T follicular helper cell (primary cell): ENCODE results near the gene CD109.
"Not testable (repeated sequence)": the region's sequence is repeated elsewhere in the genome, so short reads cannot be mapped to it uniquely, and the experiment has no call there.

Experiments
- DNase-seq: peaks from one replicate; pipeline ENCODE4 v3.0.0-alpha.2; 2020; ENCODE audit warnings: low read depth

The CD109 gene

DNA sequence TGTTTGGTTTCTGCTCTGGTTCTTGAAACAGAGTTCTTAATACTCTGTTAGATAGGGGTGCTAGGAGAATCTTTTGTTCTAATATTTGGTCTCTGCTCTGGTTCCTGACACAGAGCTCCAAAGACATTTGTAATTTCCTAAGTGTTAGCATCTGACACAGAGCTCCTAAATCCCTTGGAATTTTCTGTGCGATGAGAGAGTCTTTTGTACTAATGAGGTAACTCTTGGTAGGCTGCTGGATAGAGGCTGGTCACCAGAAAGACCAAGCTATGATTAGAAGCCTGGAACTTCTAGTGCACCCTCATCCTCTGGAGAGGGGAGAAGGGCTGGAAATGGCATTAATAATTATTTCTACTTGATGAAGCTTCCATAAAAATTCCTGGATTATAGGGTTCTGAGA is 7.7 kb upstream of the CD109 start:
- DNase-seq = no peak

GRCh38 chr6:73690056-73690455 is 5.9 kb upstream of the CD109 start:
- DNase-seq = no peak

GRCh38 chr6:73691512-73691911 is 4.5 kb upstream of the CD109 start:
- no peak for DNase-seq

DNA sequence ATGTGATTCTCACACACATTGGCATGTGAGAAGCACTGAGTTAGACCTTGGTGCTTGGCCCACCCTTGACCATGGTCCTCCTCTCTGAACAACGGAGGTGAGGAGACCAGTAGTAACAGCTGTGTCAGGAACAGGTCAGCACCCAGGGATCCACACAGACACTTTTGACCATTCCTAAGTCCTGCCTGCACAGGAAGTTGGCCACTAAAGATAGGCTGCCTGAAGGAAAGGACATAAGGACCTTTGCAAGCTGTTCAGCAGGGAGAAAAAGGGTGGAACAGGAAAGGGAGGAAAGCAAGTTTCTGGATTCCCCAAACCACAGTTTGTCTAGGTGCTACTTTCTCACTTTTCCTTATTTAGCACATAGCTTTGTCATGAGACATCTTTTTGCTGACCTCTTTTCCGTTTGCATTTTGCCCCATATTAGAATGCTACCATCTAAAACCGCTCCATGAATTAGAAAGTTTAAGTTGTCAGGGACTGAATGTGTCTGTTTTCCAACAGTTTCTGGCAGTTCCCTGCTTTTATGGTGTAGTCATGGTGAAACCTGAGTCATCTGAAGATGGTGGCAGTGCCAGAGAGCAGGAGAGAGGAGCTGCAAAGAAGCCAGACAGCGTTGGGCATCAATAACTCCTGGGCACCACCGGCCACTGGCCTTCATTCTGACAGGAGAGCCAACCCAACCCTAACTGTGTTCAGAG is 1.1 kb upstream of the CD109 start:
- DNase-seq = no peak

DNA sequence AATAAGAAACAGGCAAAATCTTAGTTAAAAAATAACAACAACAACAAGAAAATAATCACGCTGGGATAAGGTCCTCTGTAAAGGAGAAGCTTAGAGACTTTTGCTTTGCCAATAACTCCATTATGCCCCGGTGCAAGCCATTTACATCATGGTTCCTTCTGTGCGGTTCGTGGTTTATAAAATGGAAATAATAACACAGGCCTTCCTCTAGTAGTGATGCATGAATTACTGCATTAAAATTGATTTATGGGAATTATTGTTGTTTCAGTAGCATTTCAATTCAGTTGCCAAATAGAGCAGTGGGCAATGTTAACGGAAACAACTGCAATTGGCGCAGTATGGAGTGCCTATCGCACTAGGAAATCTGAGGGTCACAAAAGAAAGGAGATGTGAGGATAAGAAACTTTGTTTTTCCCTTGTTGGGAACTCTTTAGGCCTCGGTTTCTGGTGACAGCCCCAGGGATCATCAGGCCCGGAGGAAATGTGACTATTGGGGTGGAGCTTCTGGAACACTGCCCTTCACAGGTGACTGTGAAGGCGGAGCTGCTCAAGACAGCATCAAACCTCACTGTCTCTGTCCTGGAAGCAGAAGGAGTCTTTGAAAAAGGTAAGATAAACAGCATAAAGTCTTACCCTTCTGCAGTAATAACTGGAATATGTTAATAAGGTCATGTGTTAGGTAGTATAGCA is 1.1 kb downstream of the CD109 start:
- DNase-seq = no peak

- no peak for DNase-seq
Observed at GRCh38 chr6:73699676-73700459, 3.9 kb downstream of the CD109 start.

- DNase-seq = no peak
Observed at GRCh38 chr6:73702444-73702843, 6.4 kb downstream of the CD109 start.

- no peak for DNase-seq
Observed at GRCh38 chr6:73703466-73703865, 7.5 kb downstream of the CD109 start.

DNA sequence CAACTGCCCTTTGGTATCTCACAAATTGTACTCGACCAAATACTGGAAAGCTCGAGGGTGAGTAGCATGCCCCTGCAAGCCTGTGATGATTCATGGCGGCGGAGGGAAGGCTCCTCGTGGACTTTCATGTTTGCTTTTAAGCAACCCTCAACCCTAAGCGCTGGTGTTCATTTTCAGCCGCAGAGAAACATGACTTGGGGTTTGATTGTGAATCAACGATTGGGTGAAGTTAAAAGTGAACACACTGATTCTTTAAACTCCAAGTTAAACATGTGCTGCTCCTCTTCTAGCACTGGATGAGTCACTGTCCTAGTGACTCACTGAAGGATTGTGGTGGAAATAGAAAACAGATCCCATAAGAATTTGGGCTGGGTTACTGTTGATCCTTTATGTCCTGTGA is 8.3 kb downstream of the CD109 start:
- DNase-seq = no peak

DNA sequence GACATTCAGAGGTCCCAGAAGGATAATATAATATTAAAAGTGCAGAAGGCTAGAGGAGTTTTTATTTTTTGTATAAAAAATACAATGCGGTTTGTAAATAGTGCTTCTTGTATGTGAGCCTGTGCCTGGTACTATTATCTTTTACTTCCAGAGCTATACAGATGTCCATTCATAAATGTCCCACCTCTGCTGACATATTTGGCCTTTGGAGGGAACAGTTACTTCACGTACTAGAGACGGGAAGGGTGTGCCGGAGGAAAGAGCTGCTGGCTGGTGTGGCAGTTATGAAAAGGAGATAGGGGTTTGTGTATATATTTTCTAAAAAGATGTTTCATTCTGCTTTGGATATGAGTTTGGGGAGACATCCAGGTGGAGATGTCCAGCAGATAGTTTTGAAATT is 8.8 kb downstream of the CD109 start:
- DNase-seq = no peak

DNA sequence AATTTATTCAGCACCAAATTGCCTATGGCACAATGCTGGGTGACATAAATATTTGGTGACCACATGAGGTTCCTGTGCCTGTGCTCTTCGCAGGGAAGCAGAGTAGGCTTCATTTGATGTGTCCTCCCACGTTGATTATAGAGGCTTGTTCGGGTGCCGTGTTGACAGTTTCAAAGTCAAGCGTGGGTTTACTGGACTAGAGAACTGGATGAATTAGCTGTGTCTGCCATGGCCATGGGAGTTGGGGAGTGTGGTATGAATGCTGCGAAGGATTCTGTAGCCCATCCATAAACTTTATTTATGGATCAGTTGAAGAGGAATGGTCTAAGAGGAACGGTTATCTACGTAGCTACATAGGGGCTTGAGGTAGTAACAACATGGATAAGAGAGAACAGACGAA is 11.0 kb downstream of the CD109 start:
- no peak for DNase-seq

GRCh38 chr6:73710470-73710869 is 14.5 kb downstream of the CD109 start:
- DNase-seq = no peak

- DNase-seq = no peak
Observed at GRCh38 chr6:73710948-73711347, 14.9 kb downstream of the CD109 start.

DNA sequence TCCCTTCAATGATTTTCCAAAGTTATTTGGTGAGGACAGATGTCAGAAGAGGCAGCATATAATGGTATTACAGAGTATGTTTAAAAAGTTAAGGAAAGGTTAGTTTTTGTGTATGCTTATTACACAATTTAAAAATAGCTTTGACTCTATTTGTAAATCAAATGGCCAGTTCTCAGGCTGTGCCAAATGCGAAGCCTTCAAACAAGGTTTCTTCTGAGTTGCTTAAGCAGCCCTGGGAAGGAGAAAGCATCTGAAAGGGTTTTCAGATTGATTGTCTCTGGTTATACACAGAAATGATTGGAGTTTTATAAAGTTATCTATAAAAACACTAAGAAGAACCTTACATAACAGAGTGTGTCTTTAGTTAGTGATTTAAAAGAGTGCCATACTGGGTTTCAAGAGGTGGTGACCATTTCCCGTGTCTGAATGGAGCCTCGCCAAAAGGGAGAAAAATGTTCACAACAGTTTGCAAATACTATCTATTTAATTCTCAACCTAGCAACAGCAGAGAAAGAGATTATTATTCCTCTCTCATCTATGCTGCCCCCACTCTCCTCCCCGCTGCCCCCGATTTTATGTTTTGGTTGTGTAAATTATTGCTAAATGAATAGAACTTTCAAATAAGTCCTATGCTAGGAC is 16.7 kb downstream of the CD109 start:
- DNase-seq = no peak

DNA sequence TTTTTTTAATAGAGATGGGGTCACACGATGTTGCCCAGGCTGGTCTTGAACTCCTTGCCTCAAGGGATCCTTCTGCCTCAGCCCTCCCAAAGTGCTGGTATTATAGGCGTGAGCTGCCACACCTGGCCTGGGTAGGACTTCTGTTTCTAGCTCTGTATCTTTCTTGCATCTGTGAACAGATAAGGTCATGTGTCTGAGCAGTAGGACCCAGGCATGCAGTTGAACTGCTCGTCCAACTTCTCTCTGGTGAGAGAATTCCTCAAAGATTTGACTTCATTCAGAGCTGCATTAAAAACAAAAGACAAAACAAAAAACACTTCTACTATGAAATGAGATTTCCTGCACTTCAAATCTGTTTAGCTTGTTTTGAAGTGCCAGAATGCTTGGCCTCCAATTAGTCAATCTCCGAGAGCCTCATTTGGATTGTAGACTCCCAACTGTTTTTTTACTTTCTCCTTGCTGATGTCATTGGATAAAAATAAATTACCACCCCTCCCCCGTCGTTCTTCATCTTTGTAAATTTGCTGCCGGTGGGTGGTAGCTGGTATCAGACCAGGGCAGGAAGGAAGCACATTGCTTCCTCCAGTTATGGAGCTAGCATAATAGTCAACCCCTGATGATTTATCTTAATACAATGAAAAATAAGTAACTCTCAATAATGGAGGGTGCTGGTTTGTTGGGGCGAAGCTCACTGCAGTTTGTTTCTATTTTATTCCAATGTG is 17.6 kb downstream of the CD109 start:
- DNase-seq = no peak

DNA sequence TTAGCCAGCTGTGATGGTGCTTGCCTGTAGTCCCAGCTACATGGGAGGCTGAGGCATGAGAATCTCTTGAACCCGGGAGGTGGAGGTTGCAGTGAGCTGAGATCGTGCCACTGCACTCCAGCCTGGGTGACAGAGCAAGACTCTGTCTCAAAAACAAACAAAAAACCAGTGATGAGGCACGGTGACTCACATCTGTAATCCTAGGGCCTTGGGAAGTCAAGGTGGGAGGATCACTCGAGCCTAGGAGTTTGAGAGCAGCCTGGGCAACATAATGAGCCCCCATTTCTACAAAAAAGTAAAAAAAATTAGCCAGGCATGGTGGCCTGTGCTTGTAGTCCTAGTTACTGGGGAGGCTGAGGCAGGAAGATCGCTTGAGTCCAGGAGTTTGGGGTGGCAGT is 19.1 kb downstream of the CD109 start:
- DNase-seq = not testable (repeated sequence)

DNA sequence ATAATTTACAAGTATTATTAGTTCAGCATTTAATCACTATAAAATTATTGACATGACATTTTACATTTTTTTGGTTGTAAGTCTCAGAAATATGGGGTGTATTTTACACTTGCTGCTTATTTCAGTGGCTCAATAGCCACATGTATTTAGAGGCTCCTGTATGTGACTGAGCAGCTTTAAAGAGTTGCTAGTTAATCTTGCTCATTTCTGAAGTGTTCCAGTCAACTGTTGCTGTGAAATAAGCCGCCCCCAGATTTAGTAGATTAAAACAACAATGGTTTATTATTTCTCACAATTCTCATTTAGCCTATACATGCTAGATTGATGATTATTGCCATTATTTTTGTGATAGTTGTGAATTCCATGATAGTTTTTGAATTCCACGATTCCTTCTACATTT is 23.0 kb downstream of the CD109 start:
- DNase-seq = no peak

DNA sequence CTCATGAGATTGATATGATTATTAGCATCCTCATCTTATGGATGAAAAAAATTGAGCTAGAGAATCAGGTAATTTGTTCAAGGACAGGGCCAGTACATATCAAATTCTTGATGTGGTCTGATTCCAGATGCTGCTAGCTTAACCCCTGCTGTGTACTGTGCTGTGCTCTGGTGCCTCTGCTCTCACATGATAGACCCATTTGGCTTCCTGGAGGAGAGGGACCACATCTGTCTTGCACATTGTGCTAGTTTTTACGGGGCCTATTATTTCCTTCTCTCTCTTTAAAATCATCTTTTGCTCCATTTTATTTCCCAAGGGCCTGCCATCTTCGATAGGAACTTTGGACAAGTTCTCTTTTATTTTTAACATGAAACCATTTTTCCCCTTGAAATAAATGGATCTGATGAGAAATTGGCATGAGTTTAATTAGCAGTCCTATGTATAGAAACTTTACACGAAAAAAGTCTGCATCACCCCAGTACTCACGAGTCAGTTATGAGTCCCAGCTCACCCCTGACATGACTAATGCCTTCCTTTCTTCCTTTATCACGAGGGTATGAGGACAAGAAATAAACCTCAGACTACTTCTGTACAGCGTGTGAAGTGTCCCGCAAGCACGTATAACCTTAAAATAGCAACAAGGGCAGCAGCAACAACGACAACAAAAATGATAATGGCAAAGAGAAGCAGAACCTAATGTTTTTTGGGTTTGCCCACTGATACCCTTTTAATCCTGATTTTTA is 26.5 kb downstream of the CD109 start:
- DNase-seq = no peak

- not testable (repeated sequence) for DNase-seq
Observed at GRCh38 chr6:73723480-73723879, 27.5 kb downstream of the CD109 start.

DNA sequence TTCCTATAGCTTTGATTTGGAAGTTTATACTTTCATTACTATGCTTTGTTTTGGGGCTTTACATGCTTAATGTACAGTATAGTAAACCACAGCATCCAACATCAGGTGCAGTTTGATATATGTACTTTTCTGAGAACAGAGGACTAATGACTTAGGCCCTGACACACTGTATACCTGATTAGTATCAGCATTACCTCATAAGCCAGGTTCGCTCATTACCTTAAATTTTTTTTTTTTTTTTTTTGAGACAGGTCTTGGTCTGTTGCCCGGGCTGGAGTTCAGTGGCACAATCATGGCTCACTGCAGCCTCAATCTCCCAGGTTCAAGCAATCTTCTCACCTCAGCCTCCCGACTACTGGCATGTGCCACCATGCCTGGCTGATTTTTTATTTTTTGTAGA is 28.4 kb downstream of the CD109 start:
- DNase-seq = no peak

GRCh38 chr6:73725192-73725591 is 29.2 kb downstream of the CD109 start:
- not testable (repeated sequence) for DNase-seq
